ENCODE data around the gene CAMK1D. TPM values are rescaled to one million over a fixed set of nuclear protein-coding genes. Genes with fewer than 3 reads are reported as not detected.

The CAMK1D gene
- total RNA-seq, 2 experiments from 2014 or later = 28.8 to 35.3 TPM

- H3K9me3 Mint-ChIP-seq = no peaks in the 10 kb centered on the region
- H3K9me3 ChIP-seq (ENCODE audit: control insufficient read depth in 1 of 2, insufficient read depth in 1 of 2, low read length in 2 of 2) = no peaks in the 10 kb centered on the region
- DNase-seq = no peak
- no peak for ATAC-seq (ENCODE audit: poor library complexity)
- H3K27me3 ChIP-seq (ENCODE audit: control insufficient read depth in 1 of 2, insufficient read depth in 2 of 2, low read length in 2 of 2) = no peaks in the 10 kb centered on the region
- H3K27ac ChIP-seq (ENCODE audit: low read depth in 1 of 2, low read length in 2 of 2) = no peak overlapping the region
- H3K27me3 Mint-ChIP-seq = no peaks in the 10 kb centered on the region
- CTCF ChIA-PET = interaction anchor here (0.7 kb wide), 1 partner anchor 1291 kb away, joined by 4 read pairs; no protein-coding TSS in a partner anchor
- no peak for TF ChIP-seq CTCF (IDR thresholded peaks at IDR 0.05)
- POLR2A ChIA-PET = no interaction called here
- H3K4me1 ChIP-seq (ENCODE audit: insufficient read depth, low read length) = no peaks in the 10 kb centered on the region
- H3K36me3 ChIP-seq (ENCODE audit: insufficient read depth, low read length) = peaks cover 3% of the 10 kb centered on the region
- H3K4me1 Mint-ChIP-seq (ENCODE audit: low read depth) = no peaks in the 10 kb centered on the region
- intact Hi-C loops (cut with DNase I, micrococcal nuclease) = loop anchor here in 1 of 2 experiments (10.0 kb wide), 1 partner anchor 312 kb away; no protein-coding TSS in a partner anchor
- no peak overlapping the region for H3K27ac Mint-ChIP-seq
- H3K4me3 ChIP-seq (ENCODE audit: low read length) = no peak overlapping the region
- no peak overlapping the region for H3K4me3 Mint-ChIP-seq
- H3K36me3 Mint-ChIP-seq (ENCODE audit: low read depth) = peaks cover 47% of the 10 kb centered on the region
Observed at GRCh38 chr10:12783293-12783692, 433.9 kb downstream of the CAMK1D start.

GRCh38 chr10:12784646-12785045 is 435.3 kb downstream of the CAMK1D start:
- H3K27ac ChIP-seq (ENCODE audit: low read depth in 1 of 2, low read length in 2 of 2) = no peak overlapping the region
- no peak overlapping the region for H3K4me3 Mint-ChIP-seq
- H3K4me1 Mint-ChIP-seq (ENCODE audit: low read depth) = no peaks in the 10 kb centered on the region
- peaks cover 3% of the 10 kb centered on the region for H3K36me3 ChIP-seq (ENCODE audit: insufficient read depth, low read length)
- TF ChIP-seq CTCF (IDR thresholded peaks at IDR 0.05) = no peak
- ATAC-seq (ENCODE audit: poor library complexity) (no peak), DNase-seq (no peak)
- ChIA-PET POLR2A (no interaction called here), CTCF (interaction anchor here (0.8 kb wide), 1 partner anchor 8 kb away, joined by 3 read pairs; no protein-coding TSS in a partner anchor)
- H3K4me3 ChIP-seq (ENCODE audit: low read length) = no peak overlapping the region
- H3K4me1 ChIP-seq (ENCODE audit: insufficient read depth, low read length) = no peaks in the 10 kb centered on the region
- no peak overlapping the region for H3K27ac Mint-ChIP-seq
- no peaks in the 10 kb centered on the region for H3K27me3 ChIP-seq (ENCODE audit: control insufficient read depth in 1 of 2, insufficient read depth in 2 of 2, low read length in 2 of 2)
- peaks cover 49% of the 10 kb centered on the region for H3K36me3 Mint-ChIP-seq (ENCODE audit: low read depth)
- intact Hi-C loops (cut with DNase I, micrococcal nuclease) = loop anchor here in 1 of 2 experiments (10.0 kb wide), 1 partner anchor 310 kb away; no protein-coding TSS in a partner anchor
- no peaks in the 10 kb centered on the region for H3K9me3 Mint-ChIP-seq
- no peaks in the 10 kb centered on the region for H3K27me3 Mint-ChIP-seq
- no peaks in the 10 kb centered on the region for H3K9me3 ChIP-seq (ENCODE audit: control insufficient read depth in 1 of 2, insufficient read depth in 1 of 2, low read length in 2 of 2)

- Histone ChIP-seq H3K9me3 (ENCODE audit: control insufficient read depth in 1 of 2, insufficient read depth in 1 of 2, low read length in 2 of 2) (no peaks in the 10 kb centered on the region), H3K36me3 (ENCODE audit: insufficient read depth, low read length) (peaks cover 2% of the 10 kb centered on the region), H3K4me1 (ENCODE audit: insufficient read depth, low read length) (no peaks in the 10 kb centered on the region), H3K27ac (ENCODE audit: low read depth in 1 of 2, low read length in 2 of 2) (no peak overlapping the region), H3K4me3 (ENCODE audit: low read length) (no peak overlapping the region), H3K27me3 (ENCODE audit: control insufficient read depth in 1 of 2, insufficient read depth in 2 of 2, low read length in 2 of 2) (no peaks in the 10 kb centered on the region)
- no peak overlapping the region for H3K4me3 Mint-ChIP-seq
- TF ChIP-seq CTCF (IDR thresholded peaks at IDR 0.05) = no peak
- CTCF ChIA-PET = interaction anchor here (0.8 kb wide), 1 partner anchor 9 kb away, joined by 3 read pairs; no protein-coding TSS in a partner anchor
- H3K27me3 Mint-ChIP-seq = no peaks in the 10 kb centered on the region
- ATAC-seq (ENCODE audit: poor library complexity) = no peak
- H3K9me3 Mint-ChIP-seq = no peaks in the 10 kb centered on the region
- intact Hi-C loops (cut with DNase I, micrococcal nuclease) = loop anchor here in 1 of 2 experiments (10.0 kb wide), 1 partner anchor 309 kb away; no protein-coding TSS in a partner anchor
- H3K4me1 Mint-ChIP-seq (ENCODE audit: low read depth) = no peaks in the 10 kb centered on the region
- H3K36me3 Mint-ChIP-seq (ENCODE audit: low read depth) = peaks cover 47% of the 10 kb centered on the region
- H3K27ac Mint-ChIP-seq = no peak overlapping the region
- POLR2A ChIA-PET = no interaction called here
- no peak for DNase-seq
Observed at GRCh38 chr10:12785415-12785831, 436.1 kb downstream of the CAMK1D start.

Data from CD4-positive, alpha-beta T cell (primary cell).